ENCODE results near the gene SLC5A9. TPM values are rescaled to one million over a fixed set of nuclear protein-coding genes. Genes with fewer than 3 reads are reported as not detected.

The SLC5A9 gene
- total RNA-seq, 1 donor from 2014 or later = not detected

GRCh38 chr1:48249868-48250267, 27.4 kb downstream of the SLC5A9 start:
- no peaks in the 10 kb centered on the region for H3K36me3 ChIP-seq
- no peaks in the 10 kb centered on the region for H3K36me3 Mint-ChIP-seq
- no peaks in the 10 kb centered on the region for H4K20me1 ChIP-seq (ENCODE audit: low read depth)

GRCh38 chr1:48250572-48250971, 28.1 kb downstream of the SLC5A9 start:
- Histone ChIP-seq H2AFZ (replicated peaks) (no peak overlapping the region), H3K4me2 (no peak overlapping the region), H3K9me3 (ENCODE audit: low read depth) (no peaks in the 10 kb centered on the region), H3K4me1 (no peaks in the 10 kb centered on the region), H3K4me3 (no peak overlapping the region), H3K9ac (no peak overlapping the region), H3K36me3 (no peaks in the 10 kb centered on the region), H3K79me2 (ENCODE audit: low read depth) (no peaks in the 10 kb centered on the region), H4K20me1 (ENCODE audit: low read depth) (no peaks in the 10 kb centered on the region), H3K27ac (no peak overlapping the region), H3K27me3 (no peaks in the 10 kb centered on the region), H3F3A (ENCODE audit: low read depth) (no peaks in the 10 kb centered on the region)
- no peak overlapping the region for H3K27ac Mint-ChIP-seq
- no peak overlapping the region for H3K4me3 Mint-ChIP-seq
- no peaks in the 10 kb centered on the region for H3K36me3 Mint-ChIP-seq
- H3K4me1 Mint-ChIP-seq = peaks cover 3% of the 10 kb centered on the region
- H3K9me3 Mint-ChIP-seq = no peaks in the 10 kb centered on the region
- H3K27me3 Mint-ChIP-seq (ENCODE audit: insufficient read depth, low read depth) = peaks cover 3% of the 10 kb centered on the region
- no peak for TF ChIP-seq EZH2 (IDR thresholded peaks at IDR 0.05)
- TF ChIP-seq CTCF (IDR thresholded peaks at IDR 0.05) = no peak
- TF ChIP-seq EZH2phosphoT487 (IDR thresholded peaks at IDR 0.05) = no peak
- no peak for DNase-seq (ENCODE audit: low spot score)

More at GRCh38 chr1:48249868-48250267, 27.4 kb downstream of the SLC5A9 start:
- no peak overlapping the region for H3K4me2 ChIP-seq
- Mint-ChIP-seq H3K4me1 (peaks cover 3% of the 10 kb centered on the region), H3K4me3 (no peak overlapping the region), H3K9me3 (no peaks in the 10 kb centered on the region), H3K27me3 (ENCODE audit: insufficient read depth, low read depth) (peaks cover 3% of the 10 kb centered on the region), H3K27ac (no peak overlapping the region)
- no peaks in the 10 kb centered on the region for H3F3A ChIP-seq (ENCODE audit: low read depth)
- no peaks in the 10 kb centered on the region for H3K79me2 ChIP-seq (ENCODE audit: low read depth)
- TF ChIP-seq EZH2phosphoT487 (IDR thresholded peaks at IDR 0.05) = no peak
- no peak for TF ChIP-seq CTCF (IDR thresholded peaks at IDR 0.05)
- TF ChIP-seq EZH2 (IDR thresholded peaks at IDR 0.05) = no peak
- H3K9ac ChIP-seq = no peak overlapping the region
- no peak overlapping the region for H3K27ac ChIP-seq
- no peak overlapping the region for H2AFZ ChIP-seq (replicated peaks)
- no peak for DNase-seq (ENCODE audit: low spot score)
- H3K4me3 ChIP-seq = no peak overlapping the region
- no peaks in the 10 kb centered on the region for H3K27me3 ChIP-seq
- H3K4me1 ChIP-seq = no peaks in the 10 kb centered on the region
- H3K9me3 ChIP-seq (ENCODE audit: low read depth) = no peaks in the 10 kb centered on the region

DNA sequence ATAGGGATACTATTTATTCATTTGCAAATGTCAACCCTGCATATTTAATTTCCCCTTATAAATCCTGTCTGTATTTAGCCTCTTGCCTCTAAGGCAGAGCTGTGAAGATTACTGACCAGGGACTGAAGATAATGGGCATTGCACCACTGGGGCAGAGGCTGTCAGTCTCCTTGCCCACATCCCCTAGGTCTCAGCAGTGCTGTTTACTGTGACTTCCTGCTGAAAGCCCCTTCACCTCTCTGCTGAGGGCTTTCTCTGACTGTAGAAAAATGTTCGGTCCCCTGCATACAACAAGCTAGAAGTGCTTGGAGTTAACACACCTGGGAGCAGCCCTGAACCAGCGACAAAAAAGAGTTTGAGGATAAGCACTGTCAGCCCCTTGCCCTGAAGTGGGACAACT, 28.8 kb downstream of the SLC5A9 start:
- H3K79me2 ChIP-seq (ENCODE audit: low read depth) = no peaks in the 10 kb centered on the region
- no peak overlapping the region for H3K9ac ChIP-seq
- no peaks in the 10 kb centered on the region for H4K20me1 ChIP-seq (ENCODE audit: low read depth)
- H3K4me1 Mint-ChIP-seq = peaks cover 3% of the 10 kb centered on the region
- DNase-seq (ENCODE audit: low spot score) = no peak
- no peak overlapping the region for H3K27ac ChIP-seq
- no peak overlapping the region for H3K4me2 ChIP-seq
- H3K9me3 ChIP-seq (ENCODE audit: low read depth) = no peaks in the 10 kb centered on the region
- TF ChIP-seq EZH2 (IDR thresholded peaks at IDR 0.05) (no peak), CTCF (IDR thresholded peaks at IDR 0.05) (no peak), EZH2phosphoT487 (IDR thresholded peaks at IDR 0.05) (no peak)
- no peaks in the 10 kb centered on the region for H3K27me3 ChIP-seq
- no peak overlapping the region for H2AFZ ChIP-seq (replicated peaks)
- H3K36me3 Mint-ChIP-seq = no peaks in the 10 kb centered on the region
- H3K9me3 Mint-ChIP-seq = no peaks in the 10 kb centered on the region
- peaks cover 3% of the 10 kb centered on the region for H3K27me3 Mint-ChIP-seq (ENCODE audit: insufficient read depth, low read depth)
- H3K4me3 ChIP-seq = no peak overlapping the region
- no peaks in the 10 kb centered on the region for H3K36me3 ChIP-seq
- no peaks in the 10 kb centered on the region for H3K4me1 ChIP-seq
- no peak overlapping the region for H3K27ac Mint-ChIP-seq
- no peaks in the 10 kb centered on the region for H3F3A ChIP-seq (ENCODE audit: low read depth)
- no peak overlapping the region for H3K4me3 Mint-ChIP-seq

Data from neural progenitor cell (in vitro differentiated cells).